Measurements from ENCODE around the gene MMP14.
"Not testable (repeated sequence)": the region's sequence is repeated elsewhere in the genome, so short reads cannot be mapped to it uniquely, and the experiment has no call there.

The MMP14 gene

GRCh38 chr14:22836301-22837113 is at the start of gene MMP14:
TSS of gene MMP14 (plus strand) at chr14:22836585. CDS start at chr14:22836818, 233 bp downstream.
- DNase-seq (ENCODE audit: low read depth) = no peak
- no peak within 1 kb of the TSS for H3K4me3 ChIP-seq (ENCODE audit: low read depth, low read length)
- TF ChIP-seq CTCF (IDR thresholded peaks at IDR 0.05; ENCODE audit: insufficient read depth, low read depth, low read length, missing control alignments) = no peak

GRCh38 chr14:22786685-22787084 is 49.7 kb upstream of the MMP14 start:
- no peak overlapping the region for H3K4me3 ChIP-seq (ENCODE audit: low read depth, low read length)
- TF ChIP-seq CTCF (IDR thresholded peaks at IDR 0.05; ENCODE audit: insufficient read depth, low read depth, low read length, missing control alignments) = no peak
- DNase-seq (ENCODE audit: low read depth) = no peak

GRCh38 chr14:22791301-22791700 is 45.1 kb upstream of the MMP14 start:
- DNase-seq (ENCODE audit: low read depth) = no peak
- no peak overlapping the region for H3K4me3 ChIP-seq (ENCODE audit: low read depth, low read length)
- no peak for TF ChIP-seq CTCF (IDR thresholded peaks at IDR 0.05; ENCODE audit: insufficient read depth, low read depth, low read length, missing control alignments)

- no peak for TF ChIP-seq CTCF (IDR thresholded peaks at IDR 0.05; ENCODE audit: insufficient read depth, low read depth, low read length, missing control alignments)
- DNase-seq (ENCODE audit: low read depth) = no peak
- no peak overlapping the region for H3K4me3 ChIP-seq (ENCODE audit: low read depth, low read length)
These were observed 44.2 kb upstream of the MMP14 start for GRCh38 chr14:22792158-22792557.

- H3K4me3 ChIP-seq (ENCODE audit: low read depth, low read length); DNase-seq (ENCODE audit: low read depth): not testable (repeated sequence)
These were observed 42.8 kb upstream of the MMP14 start for GRCh38 chr14:22793550-22793949.

- no peak overlapping the region for H3K4me3 ChIP-seq (ENCODE audit: low read depth, low read length)
- no peak for DNase-seq (ENCODE audit: low read depth)
- TF ChIP-seq CTCF (IDR thresholded peaks at IDR 0.05; ENCODE audit: insufficient read depth, low read depth, low read length, missing control alignments) = no peak
These were observed 42.4 kb upstream of the MMP14 start for GRCh38 chr14:22793976-22794375.

- TF ChIP-seq CTCF (IDR thresholded peaks at IDR 0.05; ENCODE audit: insufficient read depth, low read depth, low read length, missing control alignments) = no peak
- H3K4me3 ChIP-seq (ENCODE audit: low read depth, low read length) = no peak overlapping the region
- DNase-seq (ENCODE audit: low read depth) = peak; percentile 89
These were observed 41.8 kb upstream of the MMP14 start for GRCh38 chr14:22794551-22794951.
